GM23338 (cell line): Measurements from ENCODE around the gene MYO5A.

Source experiments
- CREB1 ChIP-seq: fragments of 250-450 bp; sonication (Bioruptor Pico); IDR thresholded peaks from 2 replicates; pipeline ENCODE4 v1.5.0; 2020; ENCODE audit warnings: low read depth, mild to moderate bottlenecking, moderate library complexity
- POLR2AphosphoS5 ChIP-seq: IDR thresholded peaks from 2 replicates; pipeline ENCODE4 v1.6.1; 2016; ENCODE audit warnings: antibody characterized with exemption, low read depth
- TF ChIP-seq, protein P1 (sequence below), 2 experiments: fragments of 200-600 bp in 1 of 2; sonication (generic) in 1 of 2; conservative IDR thresholded peaks; 2 replicates each; pipeline versions ENCODE4 v1.5.1 to v1.6.1; 2016 to 2017; ENCODE audit warnings: antibody characterized with exemption in 2 of 2, low read depth in 2 of 2, mild to moderate bottlenecking in 2 of 2, moderate library complexity in 1 of 2

DNA sequence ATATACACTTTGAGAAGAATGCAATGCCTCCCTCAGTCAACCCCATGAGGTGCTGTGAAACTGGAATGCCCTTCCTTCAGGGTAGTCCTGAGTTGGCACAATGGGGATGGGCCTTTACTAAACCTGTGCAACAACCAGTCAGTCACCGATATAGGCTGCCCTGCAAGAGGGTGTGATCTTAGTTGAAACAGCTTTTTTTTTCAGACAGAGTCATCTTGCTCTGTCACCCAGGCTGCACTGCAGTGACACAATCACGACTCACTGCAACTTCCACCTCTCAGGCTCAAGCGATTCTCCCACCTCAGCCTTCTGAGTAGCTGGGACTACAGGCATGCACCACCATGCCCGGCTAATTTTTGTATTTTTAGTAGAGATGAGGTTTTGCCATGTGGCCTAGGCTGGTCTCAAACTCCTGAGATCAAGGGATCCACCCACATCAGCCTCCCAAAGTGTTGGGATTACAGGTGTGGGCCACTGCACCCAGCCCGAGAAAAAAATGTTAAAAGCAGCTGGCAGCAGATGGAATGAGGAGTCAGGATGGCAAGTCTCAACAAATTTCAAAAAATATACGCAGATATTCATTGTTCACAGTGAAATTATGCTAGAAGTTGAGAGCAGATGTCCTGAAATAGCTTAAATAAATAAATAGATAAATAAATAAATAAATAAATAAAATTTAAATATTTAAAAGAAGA is 31.8 kb downstream of the MYO5A start:
- TF ChIP-seq CREB1 (CRISPR knock-in tag) (no peak), POLR2AphosphoS5 (no peak)
- TF ChIP-seq, protein P1, sequence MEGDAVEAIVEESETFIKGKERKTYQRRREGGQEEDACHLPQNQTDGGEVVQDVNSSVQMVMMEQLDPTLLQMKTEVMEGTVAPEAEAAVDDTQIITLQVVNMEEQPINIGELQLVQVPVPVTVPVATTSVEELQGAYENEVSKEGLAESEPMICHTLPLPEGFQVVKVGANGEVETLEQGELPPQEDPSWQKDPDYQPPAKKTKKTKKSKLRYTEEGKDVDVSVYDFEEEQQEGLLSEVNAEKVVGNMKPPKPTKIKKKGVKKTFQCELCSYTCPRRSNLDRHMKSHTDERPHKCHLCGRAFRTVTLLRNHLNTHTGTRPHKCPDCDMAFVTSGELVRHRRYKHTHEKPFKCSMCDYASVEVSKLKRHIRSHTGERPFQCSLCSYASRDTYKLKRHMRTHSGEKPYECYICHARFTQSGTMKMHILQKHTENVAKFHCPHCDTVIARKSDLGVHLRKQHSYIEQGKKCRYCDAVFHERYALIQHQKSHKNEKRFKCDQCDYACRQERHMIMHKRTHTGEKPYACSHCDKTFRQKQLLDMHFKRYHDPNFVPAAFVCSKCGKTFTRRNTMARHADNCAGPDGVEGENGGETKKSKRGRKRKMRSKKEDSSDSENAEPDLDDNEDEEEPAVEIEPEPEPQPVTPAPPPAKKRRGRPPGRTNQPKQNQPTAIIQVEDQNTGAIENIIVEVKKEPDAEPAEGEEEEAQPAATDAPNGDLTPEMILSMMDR (conservative IDR thresholded peaks at IDR 0.05; ENCODE audit: low read depth in 2 of 2): no peak
